H1 (cell line): ENCODE data around the gene CYGB. TPM values are rescaled to one million over a fixed set of nuclear protein-coding genes. Genes with fewer than 3 reads are reported as not detected.
A peak's percentile ranks its signal among the peaks of the same experiment; 100 is the strongest.

ENCODE experiments used
- CTCF ChIA-PET: fragments of 300-600 bp; sonication (Branson Sonifier 250); formaldehyde crosslinking; loops from one replicate; lab custom pipeline; 2021; ENCODE audit not compliant: partially characterized antibody; lab: Charles Lee
- POLR2A ChIA-PET: fragments of 300-600 bp; sonication (Branson Sonifier 250); formaldehyde crosslinking; loops from one replicate; lab custom pipeline; 2021; ENCODE audit warnings: inconsistent platforms; ENCODE audit not compliant: partially characterized antibody; lab: Charles Lee
- DNase-seq, 2 experiments: peaks; one replicate each; pipeline versions ENCODE4 v3.0.0 to v3.0.0-alpha.2; 2010 to 2022; ENCODE audit warnings: low spot score in 2 of 2, low read depth in 1 of 2, mixed read lengths in 1 of 2
- FAIRE-seq: peaks from 2 replicates; lab custom pipeline; 2011; peaks lifted over from hg19 to GRCh38; lab: Jason Lieb, UNC
- H2AFZ ChIP-seq: 2 replicates; pipeline ENCODE4 v1.8.1; 2012; ENCODE audit warnings: low read length, inconsistent platforms
- H2AK5ac ChIP-seq: 2 replicates; pipeline ENCODE4 v1.6.1; 2013; ENCODE audit warnings: low read depth, low read length
- H2BK120ac ChIP-seq: replicated peaks from 2 replicates; pipeline ENCODE3; 2013; ENCODE audit warnings: low read depth, low read length, inconsistent platforms
- H2BK12ac ChIP-seq: 2 replicates; pipeline ENCODE4 v1.6.1; 2013; ENCODE audit warnings: low read depth, low read length
- H2BK15ac ChIP-seq: 2 replicates; pipeline ENCODE4 v1.6.1; 2013; ENCODE audit warnings: low read length
- H2BK20ac ChIP-seq: 2 replicates; pipeline ENCODE4 v1.6.1; 2013; ENCODE audit warnings: low read length
- H2BK5ac ChIP-seq: 2 replicates; pipeline ENCODE4 v1.6.1; 2013; ENCODE audit warnings: low read depth, low read length
- H3K14ac ChIP-seq: 2 replicates; pipeline ENCODE4 v1.6.1; 2013; ENCODE audit warnings: inconsistent platforms; ENCODE audit not compliant: insufficient read length
- H3K18ac ChIP-seq: 2 replicates; pipeline ENCODE4 v1.6.1; 2013; ENCODE audit warnings: low read length; ENCODE audit errors: extremely low read depth
- H3K23ac ChIP-seq: 2 replicates; pipeline ENCODE4 v1.6.1; 2013; ENCODE audit warnings: inconsistent platforms; ENCODE audit not compliant: insufficient read length
- H3K23me2 ChIP-seq: 2 replicates; pipeline ENCODE4 v1.6.1; 2013; ENCODE audit warnings: low read depth, low read length
- H3K27ac ChIP-seq: 2 replicates; pipeline ENCODE4 v1.6.1; 2011; ENCODE audit warnings: low read depth, low read length, inconsistent platforms
- H3K27me3 ChIP-seq, 4 experiments: replicated peaks in 1 of 4; 1 replicate in 1 of 4; 2 replicates in 3 of 4; pipeline versions ENCODE4 v1.6.1 to v1.8.1; 2011 to 2013; ENCODE audit warnings: low read length in 3 of 4, mild to moderate bottlenecking in 3 of 4, inconsistent platforms in 2 of 4, mixed read lengths in 2 of 4, moderate library complexity in 1 of 4; ENCODE audit not compliant: control insufficient read depth in 3 of 4, insufficient read depth in 3 of 4; ENCODE audit errors: extremely low read depth in 1 of 4
- H3K36me3 ChIP-seq, 4 experiments: 2 replicates each; pipeline versions ENCODE4 v1.6.1 to v1.8.1; 2011 to 2013; ENCODE audit warnings: mild to moderate bottlenecking in 4 of 4, low read length in 3 of 4, moderate library complexity in 2 of 4, control low read depth in 1 of 4, inconsistent platforms in 1 of 4; ENCODE audit not compliant: insufficient read depth in 4 of 4, control insufficient read depth in 2 of 4
- H3K4ac ChIP-seq: replicated peaks from 2 replicates; pipeline ENCODE3; 2013; ENCODE audit warnings: low read length, low read depth, mixed read lengths, inconsistent platforms; ENCODE audit not compliant: insufficient read length
- H3K4me1 ChIP-seq, 4 experiments: replicated peaks in 1 of 4; 1 replicate in 1 of 4; 2 replicates in 3 of 4; pipeline versions ENCODE4 v1.6.1 to v1.8.1; 2011 to 2013; ENCODE audit warnings: low read length in 3 of 4, inconsistent platforms in 2 of 4, mixed read lengths in 1 of 4; ENCODE audit not compliant: insufficient read depth in 4 of 4, control insufficient read depth in 3 of 4
- H3K4me2 ChIP-seq, 2 experiments: 2 replicates each; pipeline versions ENCODE4 v1.6.1 to v1.8.1; 2011 to 2013; ENCODE audit warnings: low read depth in 2 of 2, low read length in 2 of 2, control low read depth in 1 of 2, inconsistent platforms in 1 of 2, mild to moderate bottlenecking in 1 of 2; ENCODE audit not compliant: insufficient read depth in 1 of 2
- H3K4me3 ChIP-seq, 4 experiments: fragments of 200-600, 300-600 bp in 1 of 4; sonication (generic), shearing (Covaris generic), sonication (Bioruptor Twin) in 1 of 4; 2 replicates each; pipeline versions ENCODE4 v1.5.1 to v1.8.1; 2011 to 2016; ENCODE audit warnings: low read length in 4 of 4, low read depth in 3 of 4, control low read depth in 2 of 4, inconsistent platforms in 2 of 4, mild to moderate bottlenecking in 2 of 4, mixed read lengths in 1 of 4, moderate library complexity in 1 of 4; ENCODE audit not compliant: insufficient read depth in 2 of 4; ENCODE audit errors: extremely low read depth in 1 of 4
- H3K56ac ChIP-seq: replicated peaks from 2 replicates; pipeline ENCODE3; 2013; ENCODE audit warnings: low read depth, mild to moderate bottlenecking, mixed read lengths, low read length, inconsistent platforms; ENCODE audit not compliant: insufficient read length
- H3K79me1 ChIP-seq: 2 replicates; pipeline ENCODE4 v1.6.1; 2013; ENCODE audit warnings: low read depth, low read length, control low read depth
- H3K79me2 ChIP-seq, 2 experiments: 2 replicates each; pipeline versions ENCODE4 v1.6.1 to v1.8.1; 2012 to 2013; ENCODE audit warnings: low read length in 2 of 2, mild to moderate bottlenecking in 2 of 2, inconsistent platforms in 1 of 2; ENCODE audit not compliant: insufficient read depth in 2 of 2, control insufficient read depth in 1 of 2
- H3K9ac ChIP-seq, 4 experiments: replicated peaks in 1 of 4; 1 replicate in 1 of 4; 2 replicates in 3 of 4; pipeline versions ENCODE4 v1.6.1 to v1.8.1; 2011 to 2013; ENCODE audit warnings: low read depth in 3 of 4, low read length in 3 of 4, control low read depth in 2 of 4, mild to moderate bottlenecking in 2 of 4, moderate library complexity in 2 of 4, inconsistent platforms in 1 of 4; ENCODE audit errors: extremely low read depth in 1 of 4
- H3K9me3 ChIP-seq, 2 experiments: 2 replicates each; pipeline versions ENCODE4 v1.6.1 to v1.8.1; 2012 to 2013; ENCODE audit warnings: mild to moderate bottlenecking in 2 of 2, moderate library complexity in 2 of 2, control low read depth in 1 of 2, inconsistent platforms in 1 of 2, low read depth in 1 of 2, low read length in 1 of 2, mixed read lengths in 1 of 2; ENCODE audit not compliant: insufficient read depth in 2 of 2
- H4K20me1 ChIP-seq, 2 experiments: replicated peaks in 1 of 2; 2 replicates each; pipeline versions ENCODE3 to v1.8.1; 2011 to 2013; ENCODE audit warnings: inconsistent platforms in 2 of 2, low read length in 2 of 2, mild to moderate bottlenecking in 1 of 2; ENCODE audit not compliant: insufficient read depth in 2 of 2, control insufficient read depth in 1 of 2
- H4K5ac ChIP-seq: 2 replicates; pipeline ENCODE4 v1.6.1; 2013; ENCODE audit warnings: low read length, low read depth, mixed read lengths, inconsistent platforms; ENCODE audit not compliant: insufficient read length
- H4K8ac ChIP-seq: 2 replicates; pipeline ENCODE4 v1.8.0; 2013; ENCODE audit warnings: mild to moderate bottlenecking, moderate library complexity, low read length, inconsistent platforms; ENCODE audit not compliant: insufficient read depth; ENCODE audit errors: extremely low read depth
- H4K91ac ChIP-seq: replicated peaks from 2 replicates; pipeline ENCODE3; 2013; ENCODE audit warnings: low read length, mixed read lengths, inconsistent platforms; ENCODE audit not compliant: insufficient read length
- CTCF ChIP-seq, 3 experiments: IDR thresholded peaks; 1 replicate in 2 of 3; 2 replicates in 1 of 3; pipeline versions ENCODE4 v1.5.1 to v1.6.1; 2011; ENCODE audit warnings: low read length in 3 of 3, mild to moderate bottlenecking in 3 of 3, inconsistent platforms in 2 of 3, low read depth in 1 of 3, moderate library complexity in 1 of 3; ENCODE audit not compliant: insufficient read depth in 1 of 3; ENCODE audit errors: control extremely low read depth in 1 of 3
- POLR2AphosphoS5 ChIP-seq: IDR thresholded peaks from 2 replicates; pipeline ENCODE4 v1.6.1; 2011; ENCODE audit warnings: low read depth, low read length
- WGBS, 2 experiments: shearing (Covaris generic) in 1 of 2; methylation state at CpG; one replicate each; pipeline versions ENCODE4 v1.1.6 to v1.1.7; 2013 to 2015; ENCODE audit warnings: low lambda C conversion rate in 2 of 2, mixed read lengths in 2 of 2, inconsistent platforms in 1 of 2, low coverage in 1 of 2, missing lambda C conversion rate in 1 of 2; ENCODE audit not compliant: insufficient replicate concordance in 2 of 2, insufficient coverage in 1 of 2, insufficient read length in 1 of 2; ENCODE audit errors: extremely low coverage in 1 of 2, missing lambda C conversion rate in 1 of 2; 5-methylcytosine and 5-hydroxymethylcytosine counted together
- polyA plus RNA-seq, 7 experiments: library from polyadenylated mRNA; depleted of rRNA in 3 of 7; stranded (reverse) in 5 of 7; unstranded in 2 of 7; fragments of >200 nt in 5 of 7; fragments of 200-250 nt in 2 of 7; gene quantifications; 1 replicate in 5 of 7; 2 replicates in 1 of 7; 4 replicates in 1 of 7; pipeline versions ENCODE4 v1.2.1 to v1.2.3, GENCODE V29; 2011 to 2013; ENCODE audit warnings: missing spikeins in 2 of 7, mixed read lengths in 2 of 7
- total RNA-seq: library from RNA; stranded (reverse); fragmentation: NEBNext Ultra II Directional; extraction: Animal tissue kit (Norgen Biotek cat#: 25700); gene quantifications from 2 replicates; pipeline ENCODE4 v1.2.1, GENCODE V29; 2021

Gene CYGB
- total and polyA plus RNA-seq, 2 of the 8 experiments (the other 6 are each of a cell fraction or from before 2014, with no cell fraction given) = 2.7 to 3.7 TPM

GRCh38 chr17:76562734-76563148 is 25.2 kb upstream of the CYGB start:
- H3K4ac ChIP-seq = no peak overlapping the region
- H2AFZ ChIP-seq = no peak overlapping the region
- H4K20me1 ChIP-seq = peaks cover 37 to 39% of the 10 kb centered on the region in 2 experiments
- CTCF ChIA-PET = interaction anchor here (0.6 to 1.7 kb wide), 5 partner anchors 11 to 121 kb away, joined by 3 to 4 read pairs (median 3); no protein-coding TSS in a partner anchor
- no peak overlapping the region for H2BK120ac ChIP-seq
- peaks cover 24 to 72% (median 50%) of the 10 kb centered on the region in 4 experiments for H3K36me3 ChIP-seq
- H3K18ac ChIP-seq = no peak overlapping the region
- H3K9ac ChIP-seq = no peak overlapping the region
- DNase-seq = no peak
- H2BK15ac ChIP-seq = no peak overlapping the region
- no peak overlapping the region for H3K14ac ChIP-seq
- no peak overlapping the region for H2BK20ac ChIP-seq
- no peak overlapping the region for H4K91ac ChIP-seq
- H3K23ac ChIP-seq = no peak overlapping the region
- H3K4me3 ChIP-seq = no peak overlapping the region
- H3K56ac ChIP-seq = no peak overlapping the region
- no peak overlapping the region for H2AK5ac ChIP-seq
- H3K4me2 ChIP-seq = no peak overlapping the region
- 89% methylated on average over 6 of the region's 6 CpGs; no CpG with 5 or more reads in 1 of the 2 experiments for WGBS, 2 experiments
- H2BK5ac ChIP-seq = no peak overlapping the region
- peaks cover 2 to 10% (median 5%) of the 10 kb centered on the region in 4 experiments; a peak in 6 of 7 replicates for H3K4me1 ChIP-seq
- H3K79me1 ChIP-seq = peaks cover 12% of the 10 kb centered on the region
- H3K79me2 ChIP-seq = peaks cover 22 to 51% of the 10 kb centered on the region in 2 experiments
- no peak overlapping the region for H4K8ac ChIP-seq
- H3K27me3 ChIP-seq = no peaks in the 10 kb centered on the region
- no peak overlapping the region for H2BK12ac ChIP-seq
- no peak overlapping the region for H4K5ac ChIP-seq
- TF ChIP-seq POLR2AphosphoS5 (peak; percentile 37; the same call in 1 of the 2 replicates), CTCF (IDR thresholded peaks at IDR 0.05; ENCODE audit: control extremely low read depth in 1 of 3, insufficient read depth in 1 of 3, low read depth in 1 of 3, low read length in 3 of 3) (no peak)
- H3K27ac ChIP-seq = no peak overlapping the region
- H3K9me3 ChIP-seq = no peaks in the 10 kb centered on the region
- FAIRE-seq = no peak
- POLR2A ChIA-PET = interaction anchor here (0.6 to 8.0 kb wide), 4 partner anchors 7 to 173 kb away, joined by 4 to 133 read pairs (median 4); a partner anchor contains a TSS
- H3K23me2 ChIP-seq = no peaks in the 10 kb centered on the region; the same call in 1 of the 2 replicates
